HAP-1 (cell line): ENCODE data around the gene MC1R.

Experiments used
- DNase-seq, 2 experiments: peaks; one replicate each; pipeline ENCODE4 v3.0.0-alpha.2; 2016 to 2020; ENCODE audit warnings: low spot score in 2 of 2
- H3K27me3 ChIP-seq: fragments of 250-450 bp; sonication (Bioruptor Pico); 2 replicates; pipeline ENCODE4 v1.5.1; 2020; ENCODE audit warnings: low read depth, mild to moderate bottlenecking, moderate library complexity
- H3K36me3 ChIP-seq: fragments of 250-450 bp; sonication (Bioruptor Pico); replicated peaks from 2 replicates; pipeline ENCODE4 v1.5.1; 2020; ENCODE audit warnings: mild to moderate bottlenecking
- H3K4me1 ChIP-seq: fragments of 250-450 bp; sonication (Bioruptor Pico); 2 replicates; pipeline ENCODE4 v1.5.1; 2020; ENCODE audit warnings: mild to moderate bottlenecking
- H3K4me3 ChIP-seq: fragments of 250-450 bp; sonication (Bioruptor Pico); 2 replicates; pipeline ENCODE4 v1.5.1; 2020; ENCODE audit warnings: mild to moderate bottlenecking, moderate library complexity
- H3K9me3 ChIP-seq: fragments of 250-450 bp; sonication (Bioruptor Pico); 2 replicates; pipeline ENCODE4 v1.5.1; 2020; ENCODE audit warnings: mild to moderate bottlenecking, moderate library complexity
- in situ Hi-C: fragments of 300-500 bp; cut with MboI; formaldehyde crosslinking; loops from 3 replicates; pipeline ENCODE4 v1.14.3; 2020; ENCODE audit warnings: low sequenced_read_pairs, inconsistent platforms, mixed read lengths

The MC1R gene

DNA sequence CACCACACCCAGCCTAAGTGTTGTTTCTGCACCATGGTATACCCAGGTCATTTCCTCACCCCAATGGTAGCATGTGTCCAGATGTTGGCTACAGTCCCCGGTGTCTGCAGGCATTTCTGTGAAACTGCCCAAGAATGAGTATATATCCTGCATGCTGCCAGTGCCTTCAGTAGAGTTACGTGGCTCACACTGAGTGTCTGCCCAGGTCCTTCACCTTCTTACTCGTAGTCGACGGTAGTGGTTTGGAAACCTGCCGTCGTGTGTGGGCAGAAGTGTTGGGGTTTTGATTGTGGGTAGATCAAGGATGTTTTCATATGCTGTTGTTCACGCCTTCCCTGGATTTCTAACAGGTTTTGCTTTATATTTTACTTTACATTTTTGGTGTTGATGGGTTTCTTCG, 28.5 kb upstream of the MC1R start:
- Histone ChIP-seq H3K4me3 (no peak overlapping the region), H3K9me3 (no peaks in the 10 kb centered on the region), H3K4me1 (no peaks in the 10 kb centered on the region), H3K36me3 (peaks cover 86% of the 10 kb centered on the region), H3K27me3 (no peaks in the 10 kb centered on the region)
- in situ Hi-C loops, result no loop called here
- DNase-seq, result no peak

DNA sequence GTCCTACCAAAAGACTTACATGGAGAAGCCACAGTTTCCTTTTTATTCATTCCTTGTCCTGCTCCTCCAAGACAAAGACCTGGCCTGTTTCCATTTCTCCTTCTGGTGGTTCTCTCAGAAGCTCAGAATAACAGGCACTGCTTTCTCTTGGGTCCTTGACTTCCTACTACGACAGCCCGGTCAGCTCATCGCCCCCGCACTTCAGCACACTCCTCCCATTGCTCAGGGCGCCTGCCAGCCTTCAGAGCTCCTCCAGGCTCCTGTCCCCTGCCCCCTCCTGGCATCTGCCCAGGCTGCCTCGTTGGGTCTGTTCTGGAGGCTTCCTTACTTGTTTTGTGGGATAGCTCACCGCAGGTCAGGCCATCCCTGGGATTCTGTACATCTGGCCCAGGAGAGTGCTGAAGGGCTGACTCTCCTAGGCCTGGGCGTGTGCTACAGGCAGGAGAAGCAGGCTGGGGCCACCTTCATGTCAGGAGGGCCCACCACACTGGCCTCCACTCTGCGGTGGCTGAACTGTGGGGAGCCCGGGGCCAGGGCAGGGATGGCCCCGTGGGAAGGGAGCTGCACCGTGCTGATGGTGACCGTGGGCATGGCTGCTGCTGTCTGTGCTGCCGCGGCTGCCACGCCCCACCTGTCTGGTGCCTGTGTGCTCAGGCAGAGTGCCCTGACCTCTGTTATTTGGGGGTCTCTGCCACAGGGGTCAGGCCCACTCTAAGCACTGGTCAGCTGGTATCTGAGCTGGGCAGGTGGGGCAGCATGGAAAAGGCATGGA, 27.6 kb upstream of the MC1R start:
- H3K9me3 ChIP-seq, result no peaks in the 10 kb centered on the region
- H3K27me3 ChIP-seq, result no peaks in the 10 kb centered on the region
- H3K4me1 ChIP-seq, result no peaks in the 10 kb centered on the region
- no peak for DNase-seq
- no peak overlapping the region for H3K4me3 ChIP-seq
- in situ Hi-C loops, result no loop called here
- peaks cover 86% of the 10 kb centered on the region for H3K36me3 ChIP-seq

DNA sequence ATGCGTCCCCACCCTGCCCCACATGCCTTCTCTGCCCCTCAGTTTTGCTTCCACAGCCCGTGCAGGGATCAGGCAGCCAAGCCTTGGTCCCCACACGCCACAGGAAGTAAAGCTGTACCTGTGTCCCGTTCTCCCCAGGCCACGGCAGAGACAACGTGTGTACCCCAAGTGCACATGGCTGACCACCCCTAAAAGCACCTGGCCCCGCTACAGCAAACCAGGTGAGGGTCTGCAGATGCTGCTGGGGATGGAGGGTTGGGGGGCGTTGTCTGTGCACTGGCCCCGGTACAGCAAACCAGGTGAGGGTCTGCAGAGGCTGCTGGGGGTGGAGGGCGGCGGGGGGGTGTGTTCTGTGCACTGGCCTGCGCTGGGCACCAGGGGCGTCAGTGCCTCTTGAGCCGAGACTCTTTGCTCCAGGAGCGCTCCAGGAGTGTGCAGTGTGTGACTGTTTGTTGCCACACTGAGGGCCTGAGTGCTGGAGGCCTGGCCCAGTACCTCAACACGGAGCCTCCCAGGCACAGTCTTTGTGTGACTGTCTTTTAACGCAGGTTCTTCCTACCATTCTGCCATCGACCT, 26.5 kb upstream of the MC1R start:
- no peaks in the 10 kb centered on the region for H3K27me3 ChIP-seq
- DNase-seq, result no peak
- no peak overlapping the region for H3K4me3 ChIP-seq
- H3K36me3 ChIP-seq, result peaks cover 80% of the 10 kb centered on the region
- H3K9me3 ChIP-seq, result no peaks in the 10 kb centered on the region
- in situ Hi-C loops, result no loop called here
- H3K4me1 ChIP-seq, result no peaks in the 10 kb centered on the region

DNA sequence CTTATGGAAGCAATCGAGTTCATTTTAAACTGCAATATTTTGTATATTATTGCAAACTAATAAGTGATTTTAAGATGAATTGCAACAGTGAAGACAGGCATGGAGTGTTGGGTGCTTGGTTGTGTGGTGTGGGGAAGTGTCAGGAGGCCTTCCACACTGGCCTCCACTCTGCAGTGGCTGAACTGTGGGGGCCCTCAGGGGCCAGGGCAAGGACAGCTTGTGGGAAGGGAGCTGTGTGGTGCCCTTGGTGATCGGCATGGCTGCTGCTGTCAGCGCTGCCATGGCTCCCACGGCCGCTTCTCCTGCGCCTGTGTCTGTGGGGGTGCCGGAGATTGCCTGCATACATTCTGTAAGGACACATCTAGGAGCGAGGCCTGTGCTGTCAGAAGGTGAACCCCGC, 26.0 kb upstream of the MC1R start:
- Histone ChIP-seq H3K36me3 (peaks cover 75% of the 10 kb centered on the region), H3K9me3 (no peaks in the 10 kb centered on the region), H3K4me1 (no peaks in the 10 kb centered on the region), H3K27me3 (no peaks in the 10 kb centered on the region), H3K4me3 (no peak overlapping the region)
- DNase-seq, result no peak
- in situ Hi-C loops, result no loop called here

DNA sequence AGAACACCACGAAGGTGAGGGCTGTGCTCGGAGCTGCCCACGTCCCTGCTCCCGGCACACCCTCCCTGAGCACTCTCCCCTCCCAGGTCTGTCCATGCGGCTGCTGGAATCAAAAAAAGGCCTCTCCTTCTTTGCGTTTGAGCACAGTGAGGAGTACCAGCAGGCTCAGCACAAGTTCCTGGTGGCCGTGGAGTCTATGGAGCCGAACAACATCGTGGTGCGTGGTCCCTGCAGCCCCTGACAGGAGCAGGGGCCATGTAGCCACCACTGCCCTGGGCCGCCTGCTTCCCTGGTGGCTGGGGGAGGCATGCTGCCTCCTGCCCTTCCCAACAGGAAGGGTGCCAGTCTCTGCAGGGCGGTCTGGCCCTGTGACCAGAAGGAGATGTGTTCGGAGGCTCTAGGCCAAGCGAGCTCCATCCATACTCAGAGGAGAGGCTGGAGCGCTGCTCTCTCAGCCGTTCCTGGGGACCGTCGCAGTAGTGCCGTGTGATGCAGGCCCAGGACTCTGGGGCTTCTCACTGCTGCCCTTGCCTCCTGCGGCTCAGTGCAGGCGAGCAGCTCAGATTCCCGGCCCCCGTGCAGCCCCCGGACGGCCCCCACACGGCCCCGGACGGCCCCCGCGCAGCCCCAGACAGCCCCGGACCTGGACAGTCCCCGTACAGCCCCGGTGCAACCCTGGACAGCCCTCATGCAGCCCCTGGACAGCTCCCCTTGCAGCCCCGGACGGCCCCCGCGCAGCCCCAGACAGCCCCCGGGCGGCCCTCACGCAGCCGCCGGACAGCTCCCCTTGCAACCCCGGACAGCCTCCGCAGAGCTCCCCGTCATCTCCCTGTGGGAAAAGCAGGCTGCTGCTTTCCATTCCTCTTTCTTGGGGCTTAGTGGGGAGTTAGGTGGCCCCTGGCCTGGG, 24.8 kb upstream of the MC1R start:
- no peak for DNase-seq
- in situ Hi-C loops, result no loop called here
- no peaks in the 10 kb centered on the region for H3K4me1 ChIP-seq
- peaks cover 70% of the 10 kb centered on the region for H3K36me3 ChIP-seq
- no peak overlapping the region for H3K4me3 ChIP-seq
- no peaks in the 10 kb centered on the region for H3K27me3 ChIP-seq
- H3K9me3 ChIP-seq, result no peaks in the 10 kb centered on the region

DNA sequence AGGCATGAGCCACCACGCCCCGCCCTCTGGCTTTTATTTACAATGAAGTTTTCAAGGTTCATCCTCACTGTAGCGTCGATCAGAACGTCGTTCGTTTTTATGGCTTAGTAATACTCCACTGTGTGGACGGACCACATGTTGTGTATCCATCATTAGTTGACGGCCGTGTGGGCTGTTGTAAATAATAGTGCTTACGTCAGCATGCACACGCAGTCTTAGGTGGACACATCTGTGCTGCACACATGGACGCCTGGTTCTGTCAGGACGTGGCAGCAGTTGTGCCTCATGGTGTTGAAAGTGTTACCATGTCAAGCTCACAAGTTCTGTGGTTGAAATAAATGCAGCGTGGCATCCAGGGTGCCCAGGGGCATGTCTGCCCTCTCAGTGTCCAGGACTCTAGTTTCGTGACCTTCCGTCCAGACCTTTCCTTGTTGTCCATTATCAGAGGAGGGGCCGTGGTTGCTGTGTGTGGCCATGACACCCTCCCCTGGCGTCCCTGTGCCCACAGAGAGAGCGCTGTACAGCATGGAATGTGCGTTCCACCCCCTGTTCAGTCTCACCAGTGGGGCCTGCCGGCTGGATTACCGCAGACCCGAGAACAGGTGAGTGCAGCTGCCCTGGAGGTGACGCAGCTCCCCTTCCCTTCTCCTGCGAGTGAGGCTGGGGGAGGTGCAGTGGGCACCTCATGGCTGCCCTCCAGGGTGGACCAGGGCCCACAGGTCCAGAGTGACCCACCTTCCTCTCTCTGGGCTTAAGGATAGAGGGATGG, 23.0 kb upstream of the MC1R start:
- Histone ChIP-seq H3K9me3 (no peaks in the 10 kb centered on the region), H3K4me3 (no peak overlapping the region), H3K27me3 (no peaks in the 10 kb centered on the region), H3K4me1 (no peaks in the 10 kb centered on the region), H3K36me3 (peaks cover 64% of the 10 kb centered on the region)
- in situ Hi-C loops, result no loop called here
- no peak for DNase-seq

DNA sequence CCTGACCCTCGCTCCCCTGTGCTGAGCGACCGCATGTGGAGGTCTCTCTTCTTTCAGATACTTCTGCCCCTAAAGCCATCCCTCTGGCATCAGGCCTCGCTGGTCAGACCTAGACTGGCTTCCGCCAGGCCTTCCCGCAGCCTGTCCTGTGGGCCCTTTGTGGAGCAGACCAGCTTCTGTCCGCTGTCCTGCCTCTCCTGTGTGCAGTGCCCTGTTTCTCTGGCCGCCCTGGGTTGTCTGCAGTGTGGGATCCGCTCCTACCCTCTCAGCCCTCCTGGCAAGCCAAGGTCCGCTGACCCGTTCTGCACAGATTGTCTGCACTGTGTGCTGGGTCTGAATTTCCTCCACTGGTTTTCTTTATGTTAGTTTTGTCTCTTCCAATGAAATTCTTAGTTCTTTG, 21.5 kb upstream of the MC1R start:
- no peak for DNase-seq
- Histone ChIP-seq H3K9me3 (no peaks in the 10 kb centered on the region), H3K36me3 (peaks cover 56% of the 10 kb centered on the region), H3K4me3 (no peak overlapping the region), H3K4me1 (no peaks in the 10 kb centered on the region), H3K27me3 (no peaks in the 10 kb centered on the region)
- in situ Hi-C loops, result no loop called here

DNA sequence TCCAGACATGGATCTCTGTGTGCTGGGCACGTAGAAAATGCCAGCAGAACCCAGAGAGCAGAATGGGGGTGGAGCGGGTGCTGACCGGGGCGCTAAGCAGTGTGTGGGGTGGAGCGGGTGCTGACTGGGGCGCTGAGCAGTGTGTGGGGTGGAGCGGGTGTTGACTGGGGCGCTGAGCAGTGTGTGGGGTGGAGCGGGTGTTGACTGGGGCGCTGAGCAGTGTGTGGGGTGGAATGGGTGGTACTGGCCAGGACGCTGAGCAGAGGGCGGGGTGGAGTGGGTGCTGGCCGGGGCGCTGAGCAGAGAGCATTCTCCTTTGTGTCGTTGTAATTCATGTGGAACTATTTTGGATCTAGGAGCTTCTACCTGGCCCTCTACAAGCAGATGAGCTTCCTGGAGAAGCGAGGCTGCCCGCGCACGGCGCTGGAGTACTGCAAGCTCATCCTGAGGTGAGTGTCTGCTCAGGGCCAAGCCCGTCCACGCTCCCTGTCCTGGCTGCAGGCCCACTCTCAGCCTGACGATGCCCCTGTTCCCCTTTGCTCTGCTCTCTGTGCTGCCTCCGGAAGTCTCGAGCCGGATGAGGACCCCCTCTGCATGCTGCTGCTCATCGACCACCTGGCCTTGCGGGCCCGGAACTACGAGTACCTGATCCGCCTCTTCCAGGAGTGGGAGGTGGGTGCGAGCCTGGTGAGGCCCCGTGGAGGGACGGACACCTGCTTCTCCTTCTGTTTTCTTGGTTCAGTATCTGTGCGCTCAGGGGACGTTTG, 20.3 kb upstream of the MC1R start:
- Histone ChIP-seq H3K27me3 (no peaks in the 10 kb centered on the region), H3K4me3 (no peak overlapping the region), H3K9me3 (no peaks in the 10 kb centered on the region), H3K36me3 (peaks cover 51% of the 10 kb centered on the region), H3K4me1 (no peaks in the 10 kb centered on the region)
- in situ Hi-C loops, result no loop called here
- no peak for DNase-seq

DNA sequence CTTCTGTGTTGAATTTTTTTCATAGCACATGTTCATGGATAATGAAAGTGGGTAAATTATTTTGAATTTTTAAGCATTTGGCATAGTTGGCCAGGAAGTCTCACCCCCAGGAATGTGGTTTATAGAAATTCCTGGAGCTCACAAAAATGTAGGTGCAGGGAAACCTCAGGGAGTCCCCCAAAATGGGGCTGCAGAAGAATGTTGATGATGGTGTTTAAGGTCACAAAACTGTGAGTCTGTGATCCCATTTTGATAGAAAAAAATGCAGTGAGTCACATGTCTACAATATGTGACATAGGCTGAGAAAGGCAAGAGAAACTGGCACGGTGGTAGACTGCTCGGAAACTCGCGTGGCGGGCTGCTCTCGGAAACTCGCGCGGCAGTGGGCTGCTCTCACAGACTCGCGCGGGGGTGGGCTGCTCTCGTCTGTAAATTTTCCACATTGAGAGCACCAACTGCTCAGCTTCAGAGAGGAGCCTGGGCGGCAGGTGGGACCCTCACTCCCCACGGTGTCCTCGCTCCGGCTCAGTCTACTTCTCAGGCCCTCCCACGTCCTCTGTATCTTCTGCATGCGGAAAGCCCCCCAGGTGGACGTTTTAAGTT, 18.7 kb upstream of the MC1R start:
- no peak for DNase-seq
- no peaks in the 10 kb centered on the region for H3K9me3 ChIP-seq
- H3K4me3 ChIP-seq, result no peak overlapping the region
- in situ Hi-C loops, result no loop called here
- peaks cover 51% of the 10 kb centered on the region for H3K36me3 ChIP-seq
- no peaks in the 10 kb centered on the region for H3K4me1 ChIP-seq
- no peaks in the 10 kb centered on the region for H3K27me3 ChIP-seq

DNA sequence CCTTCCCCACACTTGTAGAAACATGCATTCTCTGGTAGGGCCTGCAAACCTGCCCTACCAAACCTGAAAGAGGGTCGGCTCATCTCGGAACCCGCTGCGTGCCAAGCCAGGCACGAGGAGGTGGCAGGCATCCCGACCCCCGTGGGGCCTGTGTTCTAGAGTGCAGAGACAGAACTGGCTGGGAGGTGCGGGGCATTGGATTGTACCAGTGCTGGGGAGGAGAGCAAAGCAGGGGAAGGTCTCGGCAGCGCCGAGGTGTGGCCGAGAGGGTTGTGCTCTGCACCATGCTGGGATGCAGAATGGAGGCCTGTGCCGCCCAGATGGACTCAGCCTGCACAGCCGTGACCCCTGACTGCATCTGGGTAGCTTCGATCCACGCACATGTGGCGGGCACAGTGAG, 17.8 kb upstream of the MC1R start:
- no peaks in the 10 kb centered on the region for H3K9me3 ChIP-seq
- H3K36me3 ChIP-seq, result peaks cover 50% of the 10 kb centered on the region
- H3K27me3 ChIP-seq, result no peaks in the 10 kb centered on the region
- DNase-seq, result no peak
- H3K4me3 ChIP-seq, result no peak overlapping the region
- in situ Hi-C loops, result no loop called here
- no peaks in the 10 kb centered on the region for H3K4me1 ChIP-seq

DNA sequence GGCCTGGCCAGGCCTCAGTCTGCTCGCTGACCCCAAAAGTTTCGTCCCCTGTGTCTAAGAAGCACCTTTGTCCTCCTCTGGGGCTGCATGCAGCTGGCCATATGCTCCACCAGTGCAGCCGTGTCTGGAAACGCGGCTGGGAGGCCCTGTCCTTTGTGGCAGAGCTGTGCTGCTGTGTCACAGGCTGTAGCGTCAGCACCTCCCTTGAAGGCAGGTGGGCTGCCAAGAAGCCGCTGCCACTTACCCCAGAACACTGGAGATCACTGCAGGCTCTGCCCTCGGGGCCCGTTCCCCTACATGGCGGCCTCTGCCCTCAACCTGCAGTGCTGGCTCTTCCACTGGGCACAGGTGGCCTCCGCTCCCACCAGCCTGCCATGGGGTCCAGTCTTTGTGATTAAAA, 15.7 kb upstream of the MC1R start:
- no peak for DNase-seq
- Histone ChIP-seq H3K9me3 (no peaks in the 10 kb centered on the region), H3K36me3 (peaks cover 59% of the 10 kb centered on the region), H3K4me1 (no peaks in the 10 kb centered on the region), H3K4me3 (no peak overlapping the region), H3K27me3 (no peaks in the 10 kb centered on the region)
- in situ Hi-C loops, result no loop called here

DNA sequence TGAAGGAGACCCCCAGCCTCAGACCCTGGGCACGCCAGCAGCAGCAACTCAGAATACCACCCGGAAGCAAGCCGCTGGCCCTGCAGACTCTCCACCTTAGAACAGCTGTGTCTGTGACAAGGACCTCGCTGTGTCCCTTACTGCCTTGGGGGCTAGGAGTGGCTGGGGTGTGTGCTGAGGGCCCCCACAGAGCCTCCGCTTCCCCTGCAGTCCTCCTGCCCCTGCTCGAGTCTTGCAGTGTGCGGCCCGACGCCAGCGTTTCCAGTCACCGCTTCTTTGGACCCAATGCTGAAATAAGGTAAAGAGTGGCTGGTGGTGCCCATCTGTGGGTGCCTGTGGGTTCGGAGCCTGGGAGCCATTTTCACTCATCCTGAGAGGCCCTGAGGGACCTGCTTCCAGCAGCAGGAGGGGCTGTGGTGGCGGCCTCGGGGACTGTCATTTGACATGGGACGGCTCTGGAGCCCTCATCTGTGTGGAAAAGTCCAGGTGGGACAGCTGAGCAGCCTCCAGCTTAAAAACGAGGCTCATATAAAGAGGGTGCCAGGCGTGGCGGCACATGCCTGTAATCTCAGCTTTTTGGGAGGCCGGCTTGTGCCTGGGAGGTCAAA, 14.7 kb upstream of the MC1R start:
- Histone ChIP-seq H3K4me1 (no peaks in the 10 kb centered on the region), H3K27me3 (no peaks in the 10 kb centered on the region), H3K9me3 (no peaks in the 10 kb centered on the region), H3K4me3 (no peak overlapping the region), H3K36me3 (peaks cover 53% of the 10 kb centered on the region)
- DNase-seq, result no peak
- in situ Hi-C loops, result no loop called here
